Upper lobe of left lung (tissue), 6 donors: Measurements from ENCODE around the gene LAG3. TPM values are rescaled to one million over a fixed set of nuclear protein-coding genes. Genes with fewer than 3 reads are reported as not detected.

Source experiments
- ATAC-seq, 2 donors: fragments of 200-7000 bp; cut with Tn5 transposase; one replicate each; pipeline ENCODE4 v1.9.1; 2022; ENCODE audit warnings: mild to moderate bottlenecking in 2 of 2, moderate library complexity in 2 of 2; ENCODE audit not compliant: low FRiP score in 2 of 2
- DNase-seq, 2 donors: peaks; one replicate each; pipeline ENCODE4 v3.0.0-alpha.2; 2019 to 2020
- H3K27ac ChIP-seq, 4 donors: fragments of 200-600 bp; sonication (generic); one replicate each; pipeline ENCODE4 v1.5.1; 2016 to 2019
- H3K27me3 ChIP-seq, 4 donors: fragments of 200-600 bp; sonication (generic); one replicate each; pipeline ENCODE4 v1.5.1; 2017 to 2019
- H3K36me3 ChIP-seq, 4 donors: fragments of 200-600 bp; sonication (generic); one replicate each; pipeline ENCODE4 v1.5.1; 2016 to 2019
- H3K4me1 ChIP-seq, 4 donors: fragments of 200-600 bp; sonication (generic); one replicate each; pipeline ENCODE4 v1.5.1; 2018 to 2019
- H3K4me3 ChIP-seq, 4 donors: fragments of 200-600 bp; sonication (generic); one replicate each; pipeline ENCODE4 v1.5.1; 2017 to 2019; ENCODE audit warnings: mild to moderate bottlenecking in 2 of 4, moderate library complexity in 1 of 4
- H3K9me3 ChIP-seq, 4 donors: fragments of 200-600 bp; sonication (generic); one replicate each; pipeline ENCODE4 v1.5.1; 2018 to 2019
- EP300 ChIP-seq, 4 donors: sonication (generic); formaldehyde crosslinking; IDR thresholded peaks; one replicate each; pipeline ENCODE4 v1.5.1; 2017; ENCODE audit warnings: antibody characterized with exemption in 4 of 4, control low read depth in 2 of 4
- POLR2A ChIP-seq, 4 donors: fragments of 450-650 bp; IDR thresholded peaks; one replicate each; pipeline ENCODE4 v1.5.1; 2016 to 2017; ENCODE audit warnings: antibody characterized with exemption in 4 of 4, mild to moderate bottlenecking in 2 of 4
- POLR2AphosphoS5 ChIP-seq, 2 donors: sonication (generic); formaldehyde crosslinking; IDR thresholded peaks; one replicate each; pipeline ENCODE4 v1.5.1; 2017; ENCODE audit warnings: antibody characterized with exemption in 2 of 2
- WGBS, 2 donors: methylation state at CpG; one replicate each; pipeline ENCODE4 v1.1.5; 2017 to 2018; 5-methylcytosine and 5-hydroxymethylcytosine counted together
- total RNA-seq, 6 donors: library from RNA; depleted of rRNA in 4 of 6; stranded (reverse); fragments of >200 nt in 4 of 6; gene quantifications; one replicate each; pipeline versions ENCODE4 v1.1.0 to v1.2.1, GENCODE V29; 2016 to 2021
- TF ChIP-seq, protein P1 (sequence below), 6 experiments: fragments of 450-650 bp in 4 of 6; fragments of 200-600 bp in 2 of 6; sonication (generic) in 2 of 6; IDR thresholded peaks; one replicate each; pipeline ENCODE4 v1.5.1; 2016 to 2019; ENCODE audit warnings: antibody characterized with exemption in 6 of 6
- donor health status: DM: no; HTN: no; CAD: no; lungs with moderate emphysema.
- donor health status: DM: no; HTN: yes; CAD: no; lungs with severe emphysema.

LAG3 gene
- total RNA-seq, 6 donors from 2014 or later: 0.46 to 2.6 (median 1.5) TPM

DNA sequence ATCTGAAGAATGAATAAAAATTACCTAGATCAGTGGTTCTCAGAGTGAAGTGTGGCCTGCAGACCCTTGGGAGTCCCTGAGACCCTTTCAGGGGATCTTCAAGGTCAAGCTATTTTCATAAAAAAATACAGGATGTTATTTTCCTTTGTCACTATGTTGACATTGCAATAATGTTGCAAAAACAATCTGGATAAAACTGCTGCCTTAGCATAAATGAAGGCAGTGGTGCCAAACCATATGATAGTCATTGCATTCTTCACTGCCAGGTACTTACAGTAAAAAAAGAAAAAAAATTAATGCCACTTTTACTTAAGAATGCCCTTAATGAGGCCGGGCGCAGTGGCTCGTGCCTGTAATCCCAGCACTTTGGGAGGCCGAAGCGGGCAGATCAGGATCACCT, 15.0 kb downstream of the LAG3 start:
- TF ChIP-seq POLR2A (IDR thresholded peaks at IDR 0.05): no peak
- TF ChIP-seq, protein P1, sequence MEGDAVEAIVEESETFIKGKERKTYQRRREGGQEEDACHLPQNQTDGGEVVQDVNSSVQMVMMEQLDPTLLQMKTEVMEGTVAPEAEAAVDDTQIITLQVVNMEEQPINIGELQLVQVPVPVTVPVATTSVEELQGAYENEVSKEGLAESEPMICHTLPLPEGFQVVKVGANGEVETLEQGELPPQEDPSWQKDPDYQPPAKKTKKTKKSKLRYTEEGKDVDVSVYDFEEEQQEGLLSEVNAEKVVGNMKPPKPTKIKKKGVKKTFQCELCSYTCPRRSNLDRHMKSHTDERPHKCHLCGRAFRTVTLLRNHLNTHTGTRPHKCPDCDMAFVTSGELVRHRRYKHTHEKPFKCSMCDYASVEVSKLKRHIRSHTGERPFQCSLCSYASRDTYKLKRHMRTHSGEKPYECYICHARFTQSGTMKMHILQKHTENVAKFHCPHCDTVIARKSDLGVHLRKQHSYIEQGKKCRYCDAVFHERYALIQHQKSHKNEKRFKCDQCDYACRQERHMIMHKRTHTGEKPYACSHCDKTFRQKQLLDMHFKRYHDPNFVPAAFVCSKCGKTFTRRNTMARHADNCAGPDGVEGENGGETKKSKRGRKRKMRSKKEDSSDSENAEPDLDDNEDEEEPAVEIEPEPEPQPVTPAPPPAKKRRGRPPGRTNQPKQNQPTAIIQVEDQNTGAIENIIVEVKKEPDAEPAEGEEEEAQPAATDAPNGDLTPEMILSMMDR (IDR thresholded peaks at IDR 0.05): no peak

DNA sequence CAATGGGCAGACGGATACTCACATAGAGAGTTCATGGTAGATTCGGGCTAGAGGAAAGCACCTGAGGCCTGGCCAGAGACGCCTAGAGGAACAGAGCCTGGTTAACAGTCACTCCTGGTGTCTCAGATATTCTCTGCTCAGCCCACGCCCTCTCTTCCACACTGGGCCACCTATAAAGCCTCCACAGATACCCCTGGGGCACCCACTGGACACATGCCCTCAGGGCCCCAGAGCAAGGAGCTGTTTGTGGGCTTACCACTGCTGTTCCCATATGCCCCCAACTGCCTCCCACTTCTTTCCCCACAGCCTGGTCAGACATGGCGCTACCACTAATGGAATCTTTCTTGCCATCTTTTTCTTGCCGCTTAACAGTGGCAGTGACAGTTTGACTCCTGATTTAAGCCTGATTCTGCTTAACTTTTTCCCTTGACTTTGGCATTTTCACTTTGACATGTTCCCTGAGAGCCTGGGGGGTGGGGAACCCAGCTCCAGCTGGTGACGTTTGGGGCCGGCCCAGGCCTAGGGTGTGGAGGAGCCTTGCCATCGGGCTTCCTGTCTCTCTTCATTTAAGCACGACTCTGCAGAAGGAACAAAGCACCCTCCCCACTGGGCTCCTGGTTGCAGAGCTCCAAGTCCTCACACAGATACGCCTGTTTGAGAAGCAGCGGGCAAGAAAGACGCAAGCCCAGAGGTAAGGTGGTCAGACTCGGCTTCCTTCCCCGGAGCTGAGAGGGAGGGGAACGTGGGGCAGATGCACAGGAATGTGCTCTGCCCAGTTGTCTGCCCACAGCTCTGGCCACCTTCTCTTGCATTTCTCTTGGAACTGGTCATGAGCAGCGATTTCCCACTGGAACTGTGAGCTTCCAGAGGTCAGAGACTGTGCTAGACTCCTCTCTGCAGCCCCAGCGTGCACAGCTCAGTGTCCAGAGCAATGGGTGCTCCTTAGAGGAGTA, 16.9 kb downstream of the LAG3 start, which contains the start of gene CD4:
CD4 (plus strand) TSS at position 557 of the 953 bp plus-strand sequence. CDS start 10,611 bp downstream, outside the sequence.
- H3K36me3 ChIP-seq: no peaks in the 10 kb centered on the region
- H3K27me3 ChIP-seq: no peaks in the 10 kb centered on the region
- DNase-seq (peak; percentile 67 to 84), ATAC-seq (peak; percentile 63 to 87)
- TF ChIP-seq EP300 (IDR thresholded peaks at IDR 0.05): no peak
- TF ChIP-seq, protein P1 (IDR thresholded peaks at IDR 0.05): no peak
- TF ChIP-seq POLR2A (IDR thresholded peaks at IDR 0.05): peak in 2 of 4 donors; percentile 38 to 76
- TF ChIP-seq POLR2AphosphoS5 (IDR thresholded peaks at IDR 0.05): peak; percentile 56 to 57
- H3K9me3 ChIP-seq: no peaks in the 10 kb centered on the region
- WGBS, 2 donors: 42 to 56% methylated on average over 10 to 16 of the region's 18 CpGs
- H3K27ac ChIP-seq: peak within 1 kb of the TSS; percentile 76 to 88 (median 82)
- H3K4me3 ChIP-seq: peak within 1 kb of the TSS; percentile 15 to 51 (median 38)
- peaks cover 16 to 50% (median 29%) of the 10 kb centered on the region in 4 donors for H3K4me1 ChIP-seq

More for the DNA sequence above, 15.0 kb downstream of the LAG3 start:
- 91 to 92% methylated on average over 5 of the region's 5 CpGs for WGBS, 2 donors
- H3K36me3 ChIP-seq: no peaks in the 10 kb centered on the region
- no peak overlapping the region for H3K27ac ChIP-seq
- DNase-seq (no peak), ATAC-seq (no peak)
- H3K9me3 ChIP-seq: no peaks in the 10 kb centered on the region
- no peak overlapping the region for H3K4me3 ChIP-seq
- peaks cover 12 to 42% (median 23%) of the 10 kb centered on the region in 4 donors for H3K4me1 ChIP-seq
- H3K27me3 ChIP-seq: no peaks in the 10 kb centered on the region

DNA sequence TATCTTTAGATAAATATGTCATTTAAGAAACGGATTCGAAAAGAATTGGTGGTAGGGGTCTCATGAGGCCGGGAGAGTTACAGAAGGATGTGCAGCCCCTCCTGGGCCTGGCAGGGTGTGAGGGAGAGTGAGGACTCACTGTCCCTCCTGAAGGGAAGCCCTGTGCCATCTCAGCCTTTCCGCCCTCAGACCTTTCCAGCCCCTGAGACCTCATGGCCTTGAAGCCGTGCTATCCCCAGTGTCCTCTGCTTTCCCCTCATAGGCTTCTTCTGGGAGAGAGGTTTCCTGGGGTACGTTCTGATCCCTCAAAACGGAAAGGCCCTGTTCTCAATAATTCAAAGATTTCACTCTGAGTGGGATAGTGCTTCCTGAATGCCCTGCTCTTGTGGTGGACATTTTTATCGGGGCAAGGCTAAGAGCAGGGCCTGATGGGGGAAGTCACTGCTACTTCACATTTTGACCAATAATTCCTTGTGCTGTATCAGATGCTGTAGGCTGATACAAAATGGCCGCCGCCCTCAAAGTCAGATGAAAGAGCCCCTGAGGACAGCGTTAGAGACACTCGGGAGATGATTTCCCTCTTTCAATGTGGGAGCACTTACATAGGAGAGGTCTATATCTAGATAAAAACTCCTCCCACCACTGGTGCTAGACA, 18.3 kb downstream of the LAG3 start:
- DNase-seq: no peak
- TF ChIP-seq POLR2AphosphoS5 (IDR thresholded peaks at IDR 0.05) (no peak), POLR2A (IDR thresholded peaks at IDR 0.05) (no peak), EP300 (IDR thresholded peaks at IDR 0.05) (no peak)
- TF ChIP-seq, protein P1 (IDR thresholded peaks at IDR 0.05): no peak
- peak overlapping the region; percentile 60 to 80 (median 74) for H3K27ac ChIP-seq
- WGBS, 2 donors: 78 to 79% methylated on average over 12 of the region's 12 CpGs
- H3K27me3 ChIP-seq: no peaks in the 10 kb centered on the region
- no peaks in the 10 kb centered on the region for H3K9me3 ChIP-seq
- H3K4me3 ChIP-seq: peak overlapping the region in 3 of 4 donors; percentile 35 to 51 (median 41)
- peaks cover 9 to 36% (median 24%) of the 10 kb centered on the region in 4 donors for H3K4me1 ChIP-seq
- ATAC-seq: peak in 1 of 2 donors; percentile 18
- no peaks in the 10 kb centered on the region for H3K36me3 ChIP-seq

DNA sequence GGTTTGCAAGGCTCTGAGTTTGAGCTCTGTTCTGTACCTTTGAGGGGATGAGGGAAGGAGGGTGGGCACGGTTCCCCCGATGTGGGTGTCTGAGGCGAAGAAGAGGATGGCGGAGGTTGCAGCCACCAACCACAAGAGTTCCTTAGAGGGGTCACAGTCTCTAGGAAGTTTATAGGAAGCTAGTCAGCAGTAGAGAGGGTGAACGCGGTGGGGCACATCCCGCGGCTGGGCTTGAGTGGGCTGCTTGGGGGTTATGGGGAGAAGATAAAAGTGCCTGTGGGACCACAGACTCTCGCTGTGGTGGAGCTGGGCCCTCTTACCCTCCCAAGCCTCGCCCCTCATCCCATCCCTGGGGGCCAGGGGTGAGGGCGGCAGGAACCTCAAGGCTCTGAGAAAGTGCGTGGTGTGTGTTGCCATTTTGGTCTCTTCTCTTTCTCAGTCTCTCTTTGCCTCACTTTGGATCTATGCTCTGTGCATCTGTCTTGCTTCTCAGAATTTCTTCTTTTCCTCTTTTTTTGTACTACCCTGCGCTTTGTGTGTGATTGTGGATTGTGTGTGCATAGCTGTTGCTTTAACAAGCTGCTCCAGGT, 19.7 kb downstream of the LAG3 start:
- peak overlapping the region; percentile 64 to 75 (median 72) for H3K27ac ChIP-seq
- DNase-seq: no peak
- no peak for TF ChIP-seq EP300 (IDR thresholded peaks at IDR 0.05)
- no peak for TF ChIP-seq POLR2A (IDR thresholded peaks at IDR 0.05)
- TF ChIP-seq POLR2AphosphoS5 (IDR thresholded peaks at IDR 0.05): no peak
- TF ChIP-seq, protein P1 (IDR thresholded peaks at IDR 0.05): no peak
- no peaks in the 10 kb centered on the region for H3K36me3 ChIP-seq
- peaks cover 9 to 29% (median 22%) of the 10 kb centered on the region in 4 donors for H3K4me1 ChIP-seq
- H3K27me3 ChIP-seq: no peaks in the 10 kb centered on the region
- 63 to 69% methylated on average over 13 of the region's 13 CpGs for WGBS, 2 donors
- no peak for ATAC-seq
- H3K4me3 ChIP-seq: peak overlapping the region in 2 of 4 donors; percentile 32 to 41
- no peaks in the 10 kb centered on the region for H3K9me3 ChIP-seq
